ENCODE measurements around the gene ZP1.

The ZP1 gene

GRCh38 chr11:60851327-60852104, 15.8 kb upstream of the ZP1 start:
- DNase-seq (ENCODE audit: low read depth), result no peak
- no peak for TF ChIP-seq CTCF (IDR thresholded peaks at IDR 0.05; ENCODE audit: low read depth, low read length, missing control alignments)
- H3K4me3 ChIP-seq (ENCODE audit: low read depth, low read length), result no peak overlapping the region

- no peak for TF ChIP-seq CTCF (IDR thresholded peaks at IDR 0.05; ENCODE audit: low read depth, low read length, missing control alignments)
- no peak overlapping the region for H3K4me3 ChIP-seq (ENCODE audit: low read depth, low read length)
- DNase-seq (ENCODE audit: low read depth), result no peak
Observed at GRCh38 chr11:60852117-60852981, 15.0 kb upstream of the ZP1 start.

- DNase-seq (ENCODE audit: low read depth), result no peak
- TF ChIP-seq CTCF (IDR thresholded peaks at IDR 0.05; ENCODE audit: low read depth, low read length, missing control alignments), result no peak
- no peak overlapping the region for H3K4me3 ChIP-seq (ENCODE audit: low read depth, low read length)
Observed at GRCh38 chr11:60852982-60853950, 14.1 kb upstream of the ZP1 start.

GRCh38 chr11:60854140-60854846, 13.0 kb upstream of the ZP1 start:
- TF ChIP-seq CTCF (IDR thresholded peaks at IDR 0.05; ENCODE audit: low read depth, low read length, missing control alignments), result no peak
- DNase-seq (ENCODE audit: low read depth), result no peak
- no peak overlapping the region for H3K4me3 ChIP-seq (ENCODE audit: low read depth, low read length)

- no peak for TF ChIP-seq CTCF (IDR thresholded peaks at IDR 0.05; ENCODE audit: low read depth, low read length, missing control alignments)
- DNase-seq (ENCODE audit: low read depth), result no peak
- H3K4me3 ChIP-seq (ENCODE audit: low read depth, low read length), result no peak overlapping the region
Observed at GRCh38 chr11:60854847-60855725, 12.3 kb upstream of the ZP1 start.
